SKM-1 (cell line): ENCODE data around the gene CMKLR1.

Source experiments
- DNase-seq: peaks from one replicate; lab custom pipeline; 2025; ENCODE audit not compliant: unreplicated experiment; lab: John Stamatoyannopoulos, UW

The CMKLR1 gene

DNA sequence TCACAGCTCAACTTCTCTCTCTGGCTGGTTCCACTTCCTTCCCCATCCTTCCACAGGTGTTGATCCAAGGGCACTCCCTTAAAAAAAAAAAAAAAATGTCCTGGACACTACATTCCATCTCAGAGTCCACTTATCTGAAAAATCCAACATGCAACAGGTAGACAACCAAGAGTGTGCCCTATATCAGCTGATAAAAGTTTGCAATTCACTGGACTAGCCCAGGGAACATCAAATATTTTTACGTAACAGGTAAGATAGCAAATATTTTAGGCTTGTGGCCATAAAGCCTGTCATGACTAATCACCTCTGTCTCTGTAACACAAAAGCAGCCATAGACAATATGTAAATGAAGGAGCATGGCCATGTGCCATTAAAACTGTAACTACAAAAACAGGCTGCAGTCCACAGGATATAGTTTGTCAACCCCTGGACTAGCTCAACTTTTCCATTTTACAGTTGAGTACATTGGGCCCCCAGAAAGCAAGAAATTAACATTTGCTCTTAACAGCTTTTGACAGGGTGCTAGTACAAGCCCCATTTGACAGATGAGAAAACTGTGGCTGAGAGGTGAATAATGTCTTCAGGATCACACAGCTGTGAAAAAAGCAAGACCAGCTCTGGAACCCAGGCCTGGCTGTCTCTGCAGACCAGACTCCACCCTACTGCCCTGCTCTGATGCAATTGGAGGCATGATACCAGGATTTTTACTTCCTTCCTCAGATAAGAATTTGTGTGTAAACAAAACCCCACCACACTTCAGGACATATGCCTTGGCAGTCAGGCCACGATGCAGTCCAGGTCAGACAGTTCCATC is 68.9 kb downstream of the CMKLR1 start:
- DNase-seq = no peak

DNA sequence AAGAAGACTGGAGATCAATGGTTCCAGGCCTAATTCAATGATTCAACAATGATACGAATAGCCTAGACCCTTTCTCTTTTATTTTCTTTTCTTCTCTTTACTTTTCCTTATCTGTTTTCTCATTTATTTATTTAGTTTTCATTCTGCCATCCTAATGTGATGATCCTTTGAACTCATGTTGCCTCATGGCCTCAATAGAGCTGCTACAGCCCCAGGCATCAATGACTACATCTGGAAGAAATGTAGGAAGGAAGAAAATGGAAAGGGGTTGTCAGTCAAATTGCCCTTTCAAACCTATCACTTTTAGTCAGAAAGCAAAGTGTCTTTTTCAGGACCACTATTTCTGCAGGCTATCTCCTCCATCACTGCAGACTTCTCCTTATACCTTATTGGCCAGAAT is 69.9 kb downstream of the CMKLR1 start:
- no peak for DNase-seq

DNA sequence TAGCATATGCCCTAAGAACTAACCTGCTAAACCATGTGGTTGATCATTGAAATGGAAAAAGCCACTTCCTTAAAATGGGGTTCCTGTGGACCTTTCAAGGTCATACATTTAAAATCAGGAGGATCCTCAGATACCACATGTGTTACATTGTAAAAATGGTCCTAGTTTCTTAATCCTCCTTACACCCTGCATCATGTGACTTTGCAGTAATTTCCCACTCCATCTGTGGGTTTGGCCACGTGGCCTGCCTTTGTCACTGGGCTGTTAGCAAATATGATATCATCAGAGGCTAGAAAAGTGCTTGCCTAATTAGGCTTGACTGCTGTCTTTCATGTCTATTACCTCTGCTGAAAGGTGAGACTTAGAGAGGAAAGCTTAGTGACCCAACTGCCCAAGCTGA is 70.7 kb downstream of the CMKLR1 start:
- DNase-seq = no peak

DNA sequence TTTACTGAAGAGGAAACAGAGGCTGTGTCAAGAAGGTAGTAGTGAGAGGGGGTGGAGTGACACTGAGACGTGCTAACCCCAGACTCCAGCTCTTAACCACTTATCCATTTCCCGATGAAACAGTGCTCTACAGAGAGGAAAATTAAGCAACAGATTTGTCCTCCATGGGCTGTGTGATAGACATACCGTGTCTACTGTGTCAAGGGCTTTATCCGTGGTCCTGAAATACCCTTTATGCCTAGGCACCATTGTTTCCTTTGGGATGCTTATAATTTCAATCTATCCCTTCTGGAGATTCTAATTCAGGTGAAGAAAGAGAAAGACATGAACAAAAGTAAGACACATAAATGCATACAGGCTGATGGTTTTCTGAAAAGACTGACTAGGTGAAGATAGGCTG is 71.7 kb downstream of the CMKLR1 start:
- DNase-seq = no peak

DNA sequence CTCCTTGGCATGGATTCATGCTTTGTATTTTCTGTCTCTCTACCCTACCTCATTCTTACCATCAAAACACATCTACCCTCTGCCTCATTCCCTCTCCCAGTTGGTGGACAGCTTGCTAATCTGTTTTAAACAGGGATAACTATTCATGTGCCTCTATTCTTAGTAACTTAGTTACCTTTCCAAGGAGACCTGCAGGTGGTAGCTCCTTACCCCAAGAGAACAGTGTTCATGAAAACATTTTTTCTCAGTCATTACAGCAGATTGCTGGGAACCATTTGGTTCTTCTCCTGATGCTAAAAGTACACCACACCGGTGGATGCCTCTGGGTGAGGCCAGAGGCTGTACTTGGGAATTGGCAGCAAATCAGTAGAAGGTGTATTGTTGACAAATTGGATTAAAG is 73.0 kb downstream of the CMKLR1 start:
- DNase-seq = no peak

DNA sequence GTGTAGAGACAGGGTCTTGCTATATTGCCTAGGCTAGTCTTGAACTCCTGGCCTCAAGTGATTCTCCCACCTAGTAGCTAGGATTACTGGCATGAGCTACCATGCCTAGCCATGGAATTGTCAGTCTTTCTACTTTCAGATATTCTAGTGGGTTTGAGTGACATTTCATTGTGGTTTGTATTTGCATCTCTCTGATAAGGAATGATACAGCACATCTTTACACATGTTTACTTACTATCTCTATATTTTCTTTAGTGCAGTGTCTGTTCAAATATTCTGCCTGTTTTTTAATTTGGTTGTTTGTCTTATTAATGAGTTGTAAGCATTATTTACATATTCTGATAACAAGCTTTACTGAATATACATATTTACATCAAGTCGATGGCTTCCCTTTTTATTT is 73.6 kb downstream of the CMKLR1 start:
- no peak for DNase-seq

DNA sequence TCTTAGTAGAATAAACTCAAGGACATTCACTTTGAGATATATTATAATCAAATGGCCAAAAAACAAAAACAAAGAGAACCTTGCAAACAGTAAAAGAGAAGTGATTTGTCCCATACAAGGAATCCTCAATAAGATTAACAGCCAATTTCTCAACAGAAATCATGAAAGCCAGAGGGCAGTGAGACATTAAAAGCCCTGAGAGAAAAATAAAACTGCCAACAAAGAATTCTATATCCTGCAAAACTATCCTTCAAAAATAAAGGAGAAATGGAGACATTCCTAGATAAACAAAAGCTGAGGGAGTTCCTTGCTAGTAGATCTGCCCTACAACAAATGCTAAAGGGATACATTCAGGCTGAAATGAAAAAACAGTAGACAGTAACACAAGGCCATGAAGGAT is 78.1 kb downstream of the CMKLR1 start:
- DNase-seq = no peak

DNA sequence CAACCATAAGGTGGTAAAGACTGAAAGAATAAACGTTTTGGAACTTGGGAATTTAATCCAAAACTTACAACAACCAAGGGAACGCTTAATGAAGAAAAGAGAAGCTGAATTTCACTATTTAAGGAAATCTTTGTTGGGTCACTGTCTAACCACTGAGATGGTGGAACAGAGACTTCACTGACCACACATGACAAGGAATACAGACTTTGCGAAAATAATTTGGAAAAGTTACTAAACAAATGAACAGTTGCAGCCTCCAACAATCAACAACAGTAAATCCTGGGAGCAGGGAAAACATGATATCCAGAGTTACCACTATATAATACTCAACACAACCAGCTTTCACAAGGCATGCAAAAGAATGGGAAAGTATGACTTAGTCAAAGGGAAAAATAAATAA is 79.1 kb downstream of the CMKLR1 start:
- DNase-seq = no peak

DNA sequence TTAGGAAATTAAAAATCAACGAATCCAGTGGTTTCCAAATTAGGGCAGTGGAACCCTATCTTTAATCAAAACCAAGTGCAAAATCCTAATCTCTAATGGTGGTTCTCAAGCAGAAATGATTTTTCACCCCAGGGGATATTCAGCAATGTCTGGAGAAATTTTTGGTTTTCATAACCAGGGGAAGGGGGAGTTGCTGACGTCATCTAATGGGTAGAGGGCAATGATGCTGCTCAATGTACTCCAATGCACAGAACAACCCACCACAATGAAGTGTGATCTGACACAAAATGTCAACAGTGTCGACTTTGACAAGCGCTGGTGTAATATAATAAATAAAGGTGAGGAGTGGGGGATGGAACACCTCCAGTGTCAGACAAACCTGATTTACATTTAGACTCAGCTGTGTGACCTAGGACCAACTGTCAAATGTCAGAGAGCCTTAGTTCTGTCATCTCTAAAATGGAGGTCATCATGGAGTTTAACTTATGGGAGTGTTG is 81.5 kb downstream of the CMKLR1 start:
- DNase-seq = no peak

DNA sequence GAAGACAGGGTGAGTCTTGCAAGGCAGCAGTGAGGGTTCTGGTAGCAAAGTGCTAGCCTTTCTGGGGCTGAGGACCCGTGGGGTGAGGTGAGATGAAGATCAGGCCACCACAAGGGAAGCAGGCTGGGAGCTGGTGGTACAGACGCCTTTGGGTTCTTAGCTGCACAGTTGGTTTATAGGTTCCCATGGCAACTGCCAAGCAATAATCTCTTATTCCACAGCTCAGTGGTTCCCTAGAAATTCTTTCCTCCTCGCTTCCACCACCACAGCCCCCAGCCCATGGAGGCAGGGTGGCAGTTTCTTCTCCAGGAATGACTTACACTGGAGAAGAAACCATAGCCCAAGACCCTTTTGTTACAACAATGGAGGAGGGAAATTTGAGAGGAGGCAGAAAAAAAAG is 82.1 kb downstream of the CMKLR1 start:
- DNase-seq = no peak

DNA sequence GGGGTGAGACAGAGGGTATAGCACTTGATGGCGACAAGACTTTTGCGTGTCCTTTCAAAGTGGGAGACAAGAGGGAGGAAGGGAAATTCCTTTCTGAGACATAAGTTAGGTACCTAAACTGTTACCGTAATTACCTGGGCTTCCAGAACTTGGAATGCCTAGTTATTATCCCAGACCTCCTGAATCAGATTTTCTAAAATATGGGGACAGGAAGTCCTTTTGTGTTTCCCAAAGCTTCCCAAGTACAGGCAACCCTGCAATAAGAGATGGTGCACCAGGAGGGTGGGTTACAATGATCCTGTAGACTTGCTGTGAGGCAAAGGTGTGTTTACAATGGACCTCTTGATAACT is 83.9 kb downstream of the CMKLR1 start:
- DNase-seq = no peak

DNA sequence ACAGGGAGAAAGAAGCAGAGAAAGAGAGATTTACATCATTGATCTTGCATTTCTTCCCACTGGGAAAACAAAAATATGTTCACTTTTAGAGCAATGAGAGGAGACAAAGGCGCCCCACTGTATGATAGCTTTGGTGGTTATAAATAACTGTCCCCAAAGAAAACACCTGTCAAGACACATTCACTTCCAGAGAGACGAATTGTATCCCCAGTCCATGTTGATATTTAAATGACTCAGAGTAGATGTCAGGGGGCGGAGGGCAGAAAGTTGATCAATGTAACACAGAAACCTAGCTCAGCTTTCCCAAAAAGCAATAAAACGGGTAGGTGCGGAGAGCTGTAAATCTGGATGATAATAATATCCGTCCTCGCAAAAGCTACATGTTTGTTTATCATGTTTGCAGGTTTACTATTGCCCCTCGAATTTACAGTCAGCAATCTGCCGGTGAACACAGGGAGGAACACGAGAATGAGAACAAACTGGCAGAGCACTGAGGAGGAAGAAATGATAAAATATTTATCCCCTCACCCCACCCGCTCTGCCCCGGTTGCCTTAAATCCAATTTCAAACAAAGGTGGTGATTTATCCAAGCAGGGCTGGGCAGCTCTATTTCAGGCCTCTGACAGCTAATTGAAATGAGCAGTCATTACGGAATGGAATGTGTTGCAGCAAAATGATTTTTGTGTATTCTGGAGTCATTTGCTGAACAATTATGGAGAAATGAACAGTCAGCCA is 84.4 kb downstream of the CMKLR1 start:
- no peak for DNase-seq

DNA sequence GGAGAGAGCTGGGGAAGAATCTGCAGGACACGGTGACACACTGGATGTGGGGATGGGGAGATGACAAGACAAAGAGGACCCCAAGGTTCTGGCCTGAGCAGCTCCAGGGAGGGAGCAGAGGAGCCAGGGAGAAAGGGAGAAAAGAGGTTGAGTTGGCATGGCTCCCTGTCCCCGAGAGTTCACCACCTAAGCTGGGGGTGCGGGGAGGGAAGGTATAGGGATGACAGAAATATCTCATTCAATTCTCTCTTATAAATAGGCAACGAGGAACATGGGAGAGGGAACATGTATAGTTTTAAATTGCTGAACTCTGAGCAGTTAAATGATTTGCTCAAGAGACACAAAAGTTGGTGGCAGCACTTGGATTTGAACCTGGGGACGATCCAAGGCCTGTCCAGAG is 85.1 kb downstream of the CMKLR1 start:
- DNase-seq = no peak

DNA sequence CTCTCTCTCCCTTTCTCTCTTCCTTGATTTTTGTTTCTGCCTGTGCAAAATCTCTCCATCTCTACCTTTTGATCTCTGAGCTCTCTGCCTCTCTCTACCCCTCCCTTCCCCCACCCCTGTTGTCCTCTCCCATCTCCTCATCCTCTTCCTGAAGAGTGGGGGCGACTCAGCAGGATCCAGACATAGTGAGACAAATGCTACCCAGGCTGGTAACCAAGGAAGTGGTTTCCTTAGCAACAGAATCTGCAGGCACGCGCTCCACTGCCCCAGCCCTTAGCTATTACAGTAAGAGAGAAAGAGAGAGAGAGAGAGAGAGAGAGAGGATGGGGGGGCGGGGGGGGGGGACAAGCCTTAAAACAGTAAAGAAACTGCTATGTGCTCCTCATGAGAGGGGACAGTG is 85.6 kb downstream of the CMKLR1 start:
- no peak for DNase-seq

DNA sequence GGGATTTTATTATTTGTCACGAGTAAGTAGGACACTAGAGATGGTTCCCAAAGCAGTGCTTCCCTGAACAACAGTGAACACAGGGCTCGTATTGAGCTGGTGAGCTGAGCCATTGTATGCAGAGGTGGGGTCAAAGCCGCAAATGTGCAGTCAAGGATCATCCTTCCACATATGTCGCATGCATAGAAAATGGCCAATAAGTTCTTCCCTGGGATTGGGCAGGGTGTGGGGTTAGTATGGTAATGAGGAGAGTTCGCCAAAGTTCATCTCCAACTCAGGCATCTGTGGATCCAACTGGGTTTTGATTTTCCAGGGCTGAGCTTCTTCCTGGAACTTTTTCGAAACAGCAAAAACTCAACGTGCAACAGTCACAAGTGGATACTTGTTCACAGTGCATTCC is 86.6 kb downstream of the CMKLR1 start:
- DNase-seq = no peak

DNA sequence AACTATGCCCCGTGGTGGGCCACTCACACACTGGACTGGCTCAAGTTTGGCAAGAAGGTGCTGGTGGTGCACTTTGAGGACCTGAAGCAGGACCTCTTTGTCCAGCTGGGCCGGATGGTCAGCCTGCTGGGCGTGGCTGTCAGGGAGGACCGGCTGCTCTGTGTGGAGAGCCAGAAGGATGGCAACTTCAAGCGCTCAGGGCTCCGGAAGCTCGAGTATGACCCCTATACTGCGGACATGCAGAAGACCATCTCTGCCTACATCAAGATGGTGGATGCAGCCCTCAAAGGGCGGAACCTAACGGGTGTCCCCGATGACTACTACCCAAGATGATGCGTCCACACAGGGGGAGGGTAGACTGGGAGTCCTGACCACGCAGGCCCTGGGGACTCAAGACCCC is 91.1 kb downstream of the CMKLR1 start:
- DNase-seq = no peak

DNA sequence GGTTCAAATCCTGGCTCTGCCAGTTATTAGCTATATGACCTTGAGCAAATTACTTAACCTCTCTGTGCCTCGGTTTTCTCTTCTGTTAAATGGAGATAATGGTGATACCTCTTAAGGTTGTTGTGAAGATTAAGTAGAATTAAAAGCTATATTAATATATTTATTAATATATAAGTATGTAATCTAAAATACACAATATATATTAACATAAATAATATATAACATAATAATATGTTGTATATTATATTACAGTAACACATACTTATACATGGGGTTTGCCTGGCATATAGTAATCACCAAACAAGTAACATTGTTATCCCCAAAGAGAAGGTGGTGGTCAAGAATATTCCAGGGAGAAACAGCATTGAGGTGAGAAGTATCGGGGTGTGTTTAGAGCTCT is 92.0 kb downstream of the CMKLR1 start:
- DNase-seq = no peak

DNA sequence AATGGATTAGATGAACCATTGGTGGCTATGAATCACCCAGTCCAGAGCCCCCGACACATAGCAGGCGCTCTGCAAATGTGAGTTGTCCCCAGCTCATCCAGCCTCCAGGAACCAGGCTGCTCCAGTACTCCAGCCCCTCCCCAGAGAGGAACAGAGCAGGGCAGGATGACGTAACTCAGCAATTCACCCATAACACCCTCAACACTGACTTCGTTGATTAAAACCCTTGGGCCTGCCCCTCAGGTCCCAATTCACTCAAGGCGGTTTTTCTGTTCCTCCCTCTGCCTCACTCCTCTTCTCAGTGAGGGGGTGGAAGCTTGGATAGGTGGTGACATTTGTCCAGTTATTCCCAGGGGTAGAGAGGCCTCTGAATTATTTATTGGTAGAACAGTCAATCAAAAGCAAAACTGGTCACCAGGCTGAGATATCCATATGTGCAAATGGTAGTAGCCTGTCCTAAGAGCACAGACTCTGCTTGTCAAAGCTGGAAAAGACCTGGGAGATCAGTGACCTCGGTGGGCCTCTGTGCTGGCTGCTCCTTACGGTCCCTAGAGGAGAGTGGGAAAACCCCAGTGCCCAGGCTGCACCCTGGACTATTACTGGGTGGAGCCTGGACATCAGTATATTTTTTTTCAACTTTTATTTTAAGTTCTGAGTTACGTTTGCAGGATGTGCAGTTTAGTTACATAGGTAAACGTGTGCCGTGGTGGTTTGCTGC is 97.0 kb downstream of the CMKLR1 start:
- no peak for DNase-seq

DNA sequence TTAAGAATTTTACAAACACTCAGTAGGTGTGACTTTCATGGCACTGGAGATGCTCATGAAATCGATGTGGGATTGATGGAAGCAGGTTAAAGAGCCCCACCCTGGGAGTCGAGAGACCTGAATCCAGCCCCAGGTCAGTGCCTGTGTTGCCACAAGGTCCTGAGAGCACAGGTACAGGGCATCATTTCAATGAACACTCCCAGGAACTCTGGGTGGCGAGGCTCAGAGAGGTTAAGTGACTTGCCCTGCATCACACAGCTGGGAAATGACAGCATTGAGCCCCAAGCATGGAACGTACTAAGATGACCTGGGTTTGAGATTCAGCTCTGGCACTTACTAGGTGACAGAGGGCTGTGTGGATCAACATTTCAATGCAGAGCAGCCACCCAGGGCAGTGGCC is 98.2 kb downstream of the CMKLR1 start:
- DNase-seq = no peak

DNA sequence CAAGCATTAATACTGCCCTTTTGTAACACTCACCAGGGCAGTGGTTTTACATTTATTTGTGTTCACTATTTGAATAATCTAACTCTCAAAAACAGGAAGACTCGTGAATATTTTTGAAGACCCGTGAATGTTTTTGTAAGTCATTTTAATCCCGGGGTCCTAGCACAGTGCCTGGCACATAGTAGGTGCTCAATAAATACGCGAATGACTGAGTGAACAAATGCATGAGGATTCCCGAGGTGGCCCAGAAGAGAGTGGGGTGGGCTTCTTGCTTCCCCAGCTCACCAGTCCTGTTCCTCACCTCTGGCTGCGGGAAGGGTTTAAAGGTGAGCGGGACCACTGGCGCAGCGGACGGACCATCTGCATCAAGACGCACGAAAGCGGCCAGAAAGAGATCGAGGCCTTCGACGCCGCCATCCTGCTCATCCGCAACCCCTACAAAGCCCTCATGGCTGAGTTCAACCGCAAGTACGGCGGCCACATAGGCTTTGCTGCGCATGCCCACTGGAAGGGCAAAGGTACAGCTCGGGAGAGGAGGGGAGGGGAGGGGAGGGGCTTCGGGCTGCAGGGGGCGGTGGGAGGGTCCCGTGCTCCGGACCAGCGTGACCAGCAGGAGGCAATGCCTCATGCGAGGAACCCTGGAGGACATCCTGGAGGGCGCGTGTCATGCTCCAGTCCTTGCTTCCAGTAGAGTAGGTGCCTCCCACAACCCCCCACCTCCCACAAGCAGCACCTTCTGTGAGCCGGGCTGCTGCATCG is 98.9 kb downstream of the CMKLR1 start:
- no peak for DNase-seq

DNA sequence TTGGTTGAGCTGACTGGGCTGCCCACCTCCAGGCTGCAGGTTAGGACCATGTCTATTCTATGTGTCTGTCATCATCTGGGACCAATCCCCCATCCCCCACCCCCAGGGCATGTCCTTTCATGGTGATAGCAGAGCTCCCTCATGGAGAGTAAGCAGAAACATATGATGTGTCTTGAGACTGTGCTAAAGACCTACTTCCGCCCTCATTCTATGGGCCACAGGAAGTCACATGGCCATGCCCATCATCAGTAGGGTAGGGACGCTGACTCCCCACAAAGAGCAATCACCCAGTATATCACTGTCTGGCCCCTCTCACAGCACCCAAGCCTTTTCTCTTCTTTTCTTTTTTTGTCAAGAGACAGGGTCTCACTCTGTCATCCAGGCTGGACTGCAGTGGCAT is 99.7 kb downstream of the CMKLR1 start:
- DNase-seq = no peak
